Gastrocnemius medialis (tissue), 4 donors: Measurements from ENCODE around the gene DOCK3.

Experiments
- POLR2A ChIP-seq, 2 donors: fragments of 450-650 bp; IDR thresholded peaks; one replicate each; pipeline ENCODE4 v1.6.1; 2017; ENCODE audit warnings: antibody characterized with exemption in 2 of 2, mild to moderate bottlenecking in 2 of 2, moderate library complexity in 2 of 2
- TF ChIP-seq, protein P1 (sequence below), 5 experiments: fragments of 450-650 bp in 3 of 5; fragments of 200-600 bp in 2 of 5; sonication (generic) in 2 of 5; IDR thresholded peaks in 4 of 5; conservative IDR thresholded peaks in 1 of 5; 1 replicate in 4 of 5; 2 replicates in 1 of 5; pipeline ENCODE4 v1.5.1; 2016 to 2019; ENCODE audit warnings: antibody characterized with exemption in 5 of 5, mild to moderate bottlenecking in 3 of 5, moderate library complexity in 3 of 5

DNA sequence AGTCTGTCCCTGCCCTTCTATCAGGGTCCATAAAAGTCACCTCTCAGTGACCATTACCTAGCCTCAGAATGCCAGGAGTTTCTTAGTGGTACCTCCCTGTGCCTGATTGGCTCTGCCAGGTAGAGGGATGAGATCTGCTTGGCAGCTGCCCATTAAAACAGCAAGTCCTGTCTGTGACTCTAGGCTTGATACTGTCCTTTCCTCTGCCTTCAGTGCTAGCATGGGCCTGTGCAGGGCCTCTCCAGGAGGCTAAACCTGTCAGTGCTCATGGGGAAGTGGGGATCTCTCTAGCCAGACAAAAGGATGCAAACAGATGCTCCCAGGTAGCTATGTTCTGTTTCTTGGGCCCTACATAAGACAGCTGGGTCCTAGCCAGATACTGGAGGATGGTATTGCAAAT, 700.4 kb downstream of the DOCK3 start:
- TF ChIP-seq POLR2A (IDR thresholded peaks at IDR 0.05): no peak
- TF ChIP-seq, protein P1, sequence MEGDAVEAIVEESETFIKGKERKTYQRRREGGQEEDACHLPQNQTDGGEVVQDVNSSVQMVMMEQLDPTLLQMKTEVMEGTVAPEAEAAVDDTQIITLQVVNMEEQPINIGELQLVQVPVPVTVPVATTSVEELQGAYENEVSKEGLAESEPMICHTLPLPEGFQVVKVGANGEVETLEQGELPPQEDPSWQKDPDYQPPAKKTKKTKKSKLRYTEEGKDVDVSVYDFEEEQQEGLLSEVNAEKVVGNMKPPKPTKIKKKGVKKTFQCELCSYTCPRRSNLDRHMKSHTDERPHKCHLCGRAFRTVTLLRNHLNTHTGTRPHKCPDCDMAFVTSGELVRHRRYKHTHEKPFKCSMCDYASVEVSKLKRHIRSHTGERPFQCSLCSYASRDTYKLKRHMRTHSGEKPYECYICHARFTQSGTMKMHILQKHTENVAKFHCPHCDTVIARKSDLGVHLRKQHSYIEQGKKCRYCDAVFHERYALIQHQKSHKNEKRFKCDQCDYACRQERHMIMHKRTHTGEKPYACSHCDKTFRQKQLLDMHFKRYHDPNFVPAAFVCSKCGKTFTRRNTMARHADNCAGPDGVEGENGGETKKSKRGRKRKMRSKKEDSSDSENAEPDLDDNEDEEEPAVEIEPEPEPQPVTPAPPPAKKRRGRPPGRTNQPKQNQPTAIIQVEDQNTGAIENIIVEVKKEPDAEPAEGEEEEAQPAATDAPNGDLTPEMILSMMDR (IDR thresholded peaks at IDR 0.05 in 4 of 5, conservative IDR thresholded peaks at IDR 0.05 in 1 of 5): no peak
